RWPE1 (cell line): ENCODE results near the gene ZNF236.

Experiments
- CTCF ChIA-PET: fragments of 350-600 bp; sonication (Branson Sonifier 250); formaldehyde crosslinking; extraction: SDS; loops from one replicate; lab custom pipeline; 2021; lab: Yijun Ruan, JAX
- POLR2A ChIA-PET: fragments of 400-600 bp; formaldehyde crosslinking; extraction: SDS; loops from one replicate; lab custom pipeline; 2020; ENCODE audit warnings: antibody characterized with exemption; ENCODE audit not compliant: low non-redundant PET; lab: Yijun Ruan, JAX
- DNase-seq: peaks from one replicate; pipeline ENCODE4 v3.0.0; 2012; ENCODE audit warnings: low spot score
- H3K27ac ChIP-seq: fragments of 450-650 bp; 2 replicates; pipeline ENCODE4 v1.5.1; 2017
- CTCF ChIP-seq: fragments of 450-650 bp; conservative IDR thresholded peaks from 2 replicates; pipeline ENCODE4 v1.5.1; 2017; ENCODE audit warnings: low read depth, mild to moderate bottlenecking

The ZNF236 gene

GRCh38 chr18:76996429-76996828, 174.1 kb downstream of the ZNF236 start:
- ChIA-PET POLR2A (no interaction called here), CTCF (no interaction called here)
- no peak overlapping the region for H3K27ac ChIP-seq
- no peak for DNase-seq
- TF ChIP-seq CTCF = no peak

- no peak for DNase-seq
- no peak overlapping the region for H3K27ac ChIP-seq
- TF ChIP-seq CTCF = no peak
- CTCF ChIA-PET = no interaction called here
- POLR2A ChIA-PET = no interaction called here
Measured at GRCh38 chr18:76997951-76998808, 175.8 kb downstream of the ZNF236 start.

GRCh38 chr18:76999077-76999476, 176.7 kb downstream of the ZNF236 start:
- POLR2A ChIA-PET = no interaction called here
- CTCF ChIA-PET = interaction anchor here (0.6 kb wide), 1 partner anchor 55 kb away, joined by 3 read pairs; no protein-coding TSS in a partner anchor
- no peak for DNase-seq
- no peak overlapping the region for H3K27ac ChIP-seq
- TF ChIP-seq CTCF = no peak

GRCh38 chr18:77000527-77000926, 178.2 kb downstream of the ZNF236 start:
- peak; percentile 100 for TF ChIP-seq CTCF
- no peak overlapping the region for H3K27ac ChIP-seq
- POLR2A ChIA-PET = no interaction called here
- CTCF ChIA-PET = interaction anchor here (0.5 to 2.3 kb wide), 11 partner anchors 9 to 1612 kb away, joined by 3 to 10 read pairs (median 4); partner anchors contain the start of gene MBP
- DNase-seq = peak; percentile 53

GRCh38 chr18:77001041-77001440, 178.7 kb downstream of the ZNF236 start:
- CTCF ChIA-PET = interaction anchor here (0.5 to 2.3 kb wide), 6 partner anchors 8 to 219 kb away, joined by 3 to 10 read pairs (median 4); partner anchors contain the start of gene MBP
- POLR2A ChIA-PET = no interaction called here
- no peak overlapping the region for H3K27ac ChIP-seq
- no peak for TF ChIP-seq CTCF
- no peak for DNase-seq

- TF ChIP-seq CTCF = no peak
- ChIA-PET POLR2A (no interaction called here), CTCF (interaction anchor here (2.3 kb wide), 1 partner anchor 210 kb away, joined by 10 read pairs; no protein-coding TSS in a partner anchor)
- H3K27ac ChIP-seq = no peak overlapping the region
- no peak for DNase-seq
Measured at GRCh38 chr18:77001979-77002378, 179.6 kb downstream of the ZNF236 start.
